HG03558 (cell line): ENCODE data around the gene LRIG1.

Experiments
- ATAC-seq: cut with Tn5 transposase; IDR thresholded peaks from one replicate; pipeline ENCODE4 v1.9.1; 2021; ENCODE audit warnings: moderate number of reproducible peaks; ENCODE audit not compliant: unreplicated experiment; ENCODE audit errors: extremely low read depth

LRIG1 gene

GRCh38 chr3:66490984-66491383, 9.8 kb downstream of the LRIG1 start:
- ATAC-seq: no peak

GRCh38 chr3:66490214-66490613, 10.6 kb downstream of the LRIG1 start:
- no peak for ATAC-seq

DNA sequence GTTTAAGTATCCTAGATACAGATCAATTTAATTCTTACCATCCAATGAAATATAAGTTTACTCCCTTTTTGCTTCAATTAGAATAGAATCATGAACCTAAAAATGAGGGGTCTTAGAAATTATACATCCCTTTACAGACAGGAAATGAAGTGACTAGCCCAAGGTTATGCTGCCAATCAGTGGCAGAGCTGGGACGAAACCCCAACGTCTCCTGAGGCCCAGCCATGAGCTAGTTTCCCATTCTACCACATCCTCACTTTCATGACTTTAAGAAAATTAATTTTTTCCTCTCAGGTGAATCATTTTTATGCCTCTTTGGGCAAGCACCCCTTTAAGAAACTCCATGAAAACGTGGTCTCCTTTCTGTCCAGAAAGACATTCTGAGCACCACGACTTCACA, 11.2 kb downstream of the LRIG1 start:
- ATAC-seq: no peak

DNA sequence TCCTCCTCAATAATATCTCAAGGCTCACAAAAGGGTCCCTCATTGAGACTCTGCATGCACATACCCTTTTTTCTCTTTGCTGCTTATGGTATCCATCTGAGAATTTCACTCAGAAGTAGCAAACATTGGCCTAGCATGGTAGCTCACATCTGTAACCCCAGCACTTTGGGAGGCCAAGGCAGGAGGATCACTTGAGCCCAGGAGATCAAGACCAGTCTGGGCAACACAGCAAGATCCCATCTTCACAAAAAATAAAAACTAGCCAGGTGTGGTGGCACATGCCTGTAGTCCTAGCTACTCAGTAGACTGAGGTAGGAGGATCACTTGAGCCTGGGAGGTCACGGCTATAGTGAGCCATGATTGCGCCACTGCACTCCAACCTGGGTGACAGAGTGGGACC, 11.7 kb downstream of the LRIG1 start:
- ATAC-seq: no peak

DNA sequence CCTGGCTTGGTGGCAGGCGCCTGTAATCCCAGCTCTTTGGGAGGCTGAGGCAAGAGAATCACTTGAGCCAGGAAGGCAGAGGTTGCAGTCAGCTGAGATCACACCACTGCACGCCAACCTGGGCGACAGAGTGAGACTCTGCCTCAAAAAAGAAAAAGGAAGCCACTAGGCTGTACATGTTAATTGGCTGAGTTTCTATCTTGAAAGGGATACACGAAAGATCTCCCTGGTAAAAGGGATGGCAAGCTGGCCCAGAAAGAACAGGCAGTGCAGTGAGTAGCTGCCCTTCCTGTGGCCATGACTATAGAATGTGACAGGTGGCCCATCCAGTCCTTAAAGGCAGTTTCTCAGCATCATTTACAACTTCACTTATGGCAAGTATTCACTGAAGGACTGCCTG, 12.3 kb downstream of the LRIG1 start:
- no peak for ATAC-seq

DNA sequence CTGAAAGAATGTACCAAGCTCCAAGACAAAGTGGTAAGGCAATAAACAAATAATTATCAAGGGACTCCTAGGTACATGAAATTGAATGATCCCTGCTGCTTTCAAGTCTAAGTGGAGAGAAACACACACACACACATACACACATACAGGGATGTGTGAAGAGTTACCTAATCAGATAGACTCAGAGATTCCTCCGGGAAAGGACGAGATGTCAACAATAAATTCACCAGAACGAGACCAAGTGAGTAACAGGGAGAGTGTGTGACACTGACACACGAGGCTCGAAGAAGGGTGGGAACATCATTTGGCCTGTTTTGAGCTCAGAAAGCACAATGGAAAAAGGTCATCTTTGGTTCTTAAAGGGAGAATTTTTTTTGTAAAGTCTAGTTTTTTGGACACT, 13.4 kb downstream of the LRIG1 start:
- no peak for ATAC-seq

DNA sequence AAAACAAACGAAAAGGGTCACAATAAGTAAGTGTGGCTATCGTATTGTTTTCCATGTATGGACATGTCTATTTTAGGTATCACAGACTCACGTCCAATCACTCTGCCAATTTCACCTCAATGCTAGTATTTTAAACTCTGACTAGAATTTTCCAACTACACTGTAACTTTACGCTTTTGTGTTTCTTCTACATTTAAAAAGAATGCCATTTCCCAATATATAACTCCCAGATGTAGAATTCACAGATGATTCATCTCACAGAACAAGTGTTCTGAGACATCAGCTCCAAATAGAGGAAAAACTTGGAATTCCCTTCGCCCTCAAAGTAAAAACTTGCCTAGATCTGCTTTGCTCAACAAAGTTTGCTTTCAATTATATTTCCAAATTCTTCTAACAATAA, 14.2 kb downstream of the LRIG1 start:
- ATAC-seq: no peak

DNA sequence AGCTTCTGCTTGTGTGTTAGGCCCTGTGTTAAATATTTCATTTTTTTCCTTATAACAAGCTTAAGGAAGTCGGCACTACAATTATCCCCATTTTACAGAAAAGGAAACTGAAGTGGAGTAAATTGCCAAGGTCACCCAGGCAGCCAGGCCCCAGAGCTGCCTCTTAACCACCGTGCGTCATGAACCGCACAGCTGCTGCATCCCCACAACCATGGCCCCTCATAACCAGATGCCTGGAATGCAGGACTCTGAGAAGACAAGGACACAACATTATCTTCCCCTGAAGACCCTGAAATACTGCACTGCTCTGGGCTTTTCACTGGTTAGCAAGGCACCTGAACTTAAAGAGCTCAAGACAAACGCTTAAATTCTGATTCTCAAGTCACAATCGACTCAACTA, 14.6 kb downstream of the LRIG1 start:
- ATAC-seq: no peak

DNA sequence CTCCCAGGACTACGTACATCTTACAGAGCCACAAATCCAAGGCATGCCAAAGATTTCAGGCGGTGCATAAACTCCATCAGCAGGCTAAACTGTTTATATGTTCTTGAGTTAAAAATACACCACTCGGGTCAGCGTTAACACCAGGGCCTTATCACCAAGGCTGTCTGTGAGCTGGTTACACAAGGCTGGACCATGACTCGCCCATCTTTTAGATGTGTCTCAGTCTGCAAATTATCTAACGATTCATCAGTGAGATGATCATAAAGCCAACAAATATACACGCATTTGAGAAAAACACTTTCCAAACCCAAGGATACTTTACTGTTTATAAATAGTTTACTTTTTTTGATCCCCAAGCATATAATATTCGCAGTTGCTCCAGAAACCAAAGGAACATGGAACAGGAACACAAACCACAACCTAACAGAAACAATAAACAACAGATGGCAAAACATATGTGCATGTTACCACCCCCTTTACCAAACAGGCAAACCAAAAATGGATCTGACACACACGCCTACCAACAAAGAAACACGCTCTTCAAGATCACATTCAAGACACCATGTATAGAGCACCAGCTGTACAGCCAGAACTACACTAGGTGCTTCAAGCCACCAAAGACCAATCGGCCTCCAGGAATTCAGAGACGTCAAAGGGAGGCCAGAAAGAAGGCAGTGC, 15.4 kb downstream of the LRIG1 start:
- ATAC-seq: no peak

DNA sequence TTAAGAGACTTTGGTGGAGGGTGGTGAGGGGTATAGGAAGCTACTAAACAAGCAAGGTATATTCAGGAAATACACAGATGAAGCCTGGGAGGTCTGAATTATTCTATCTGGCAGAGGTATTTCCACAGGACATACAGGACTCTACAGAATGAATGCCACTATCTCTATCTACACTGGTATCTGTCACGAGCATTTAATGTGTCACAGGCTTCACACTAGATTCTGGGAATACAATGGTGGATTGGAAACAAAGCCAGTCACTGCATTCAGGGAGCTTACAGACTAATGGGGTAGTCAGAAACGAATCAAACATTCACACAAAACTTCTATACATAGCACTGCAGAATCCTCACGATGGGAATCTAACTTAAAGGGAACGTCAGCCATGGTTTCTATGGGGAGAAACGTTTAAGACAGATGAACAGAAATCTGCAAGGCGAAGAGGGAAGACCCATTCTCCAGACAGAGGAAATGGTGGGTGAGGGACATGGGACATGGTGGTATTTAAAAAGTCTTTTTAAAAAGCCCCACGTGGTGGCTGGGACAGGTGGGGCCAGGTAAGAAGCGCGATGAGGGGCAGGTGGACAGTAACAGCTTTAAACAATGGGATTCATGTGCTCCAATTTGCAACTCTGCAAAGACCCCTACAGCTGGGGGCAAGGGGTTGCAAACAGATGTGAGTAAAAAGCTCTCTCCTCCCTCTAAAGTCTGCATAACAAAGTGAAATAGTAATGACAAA, 16.5 kb downstream of the LRIG1 start:
- ATAC-seq: no peak

GRCh38 chr3:66483409-66483906, 17.4 kb downstream of the LRIG1 start:
- no peak for ATAC-seq

DNA sequence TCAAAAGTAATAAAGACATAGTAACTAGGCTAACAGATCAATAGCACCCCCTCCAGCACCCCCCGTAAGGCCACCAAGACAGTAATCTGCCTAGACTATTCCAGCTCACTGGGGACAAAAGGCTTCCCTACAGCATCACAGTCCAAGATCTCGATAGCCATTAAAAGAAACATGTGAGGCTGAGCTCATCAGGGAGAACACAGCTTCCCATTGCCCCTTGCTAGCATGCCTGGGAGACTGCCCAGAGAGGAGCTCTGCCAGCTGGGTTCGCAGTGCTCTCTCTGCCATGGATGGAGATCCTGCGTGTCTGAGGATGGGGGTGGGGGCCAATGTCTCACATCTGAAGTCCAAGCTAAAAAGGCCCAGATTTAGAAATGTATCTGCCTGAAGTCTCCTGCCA, 17.8 kb downstream of the LRIG1 start:
- ATAC-seq: no peak

- ATAC-seq: no peak
These were observed 18.8 kb downstream of the LRIG1 start for GRCh38 chr3:66482018-66482404.

DNA sequence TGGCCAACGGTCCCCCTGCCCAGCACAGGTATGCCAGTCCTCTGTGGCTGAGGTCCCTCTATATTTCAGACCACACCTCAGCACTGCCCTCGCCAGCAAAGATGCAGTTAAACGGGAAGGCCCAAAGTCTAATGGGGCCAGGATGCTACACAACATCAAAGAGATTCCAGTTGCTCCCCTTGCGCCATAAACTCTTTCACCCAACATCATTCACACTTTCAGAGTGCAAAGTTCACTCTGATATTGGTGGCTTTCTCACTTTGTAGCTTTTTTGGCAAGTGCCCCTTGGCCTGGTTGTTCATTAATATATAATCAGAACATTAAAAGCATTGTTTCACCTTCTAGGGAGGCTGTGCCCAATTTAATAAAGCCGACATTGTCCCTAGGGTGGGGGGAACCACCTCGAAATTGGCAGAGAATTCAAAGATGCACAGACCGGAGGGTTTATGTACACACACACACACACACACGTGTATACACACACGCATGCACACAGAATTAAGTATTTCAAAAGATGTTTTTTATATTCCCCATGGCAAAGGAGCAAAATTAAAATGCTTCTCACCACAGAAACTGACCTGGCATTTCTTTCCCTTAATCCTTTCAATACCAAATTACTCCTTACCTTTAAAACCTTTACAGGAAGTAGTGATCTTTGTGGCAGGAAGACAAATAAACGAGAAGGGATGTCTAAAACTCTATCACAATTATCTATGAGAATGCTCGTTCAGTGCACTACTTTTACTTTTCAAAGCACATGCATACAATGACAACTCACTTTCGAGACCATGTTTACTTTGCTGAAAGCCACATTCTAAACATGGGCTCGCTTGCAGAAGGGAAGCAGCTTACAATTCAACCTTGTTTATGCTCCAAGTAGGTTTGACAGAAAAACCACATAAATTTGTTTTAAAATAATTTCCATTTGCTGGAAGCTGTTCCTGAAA, 19.5 kb downstream of the LRIG1 start:
- ATAC-seq: no peak

- ATAC-seq: no peak
These were observed 20.2 kb downstream of the LRIG1 start for GRCh38 chr3:66480666-66481065.

DNA sequence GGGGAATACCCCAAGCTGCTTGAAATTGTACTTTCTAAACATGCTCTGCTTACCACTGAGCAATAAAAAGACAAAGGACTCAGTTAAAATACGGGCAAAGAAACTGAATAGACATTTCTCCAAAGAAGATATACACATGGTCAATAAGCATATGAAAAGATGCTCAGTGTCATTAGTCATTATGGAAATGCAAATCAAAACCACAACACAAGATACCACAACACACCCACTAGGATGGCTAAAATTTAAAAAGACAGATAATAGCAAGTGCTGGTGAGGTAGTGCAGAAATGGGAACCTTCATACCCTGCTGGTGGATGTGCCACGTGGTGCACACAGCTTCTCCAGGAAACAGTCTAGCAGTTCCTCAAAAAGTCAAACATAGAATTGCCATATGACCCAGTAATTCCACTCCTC, 21.3 kb downstream of the LRIG1 start:
- ATAC-seq: peak; percentile 32

DNA sequence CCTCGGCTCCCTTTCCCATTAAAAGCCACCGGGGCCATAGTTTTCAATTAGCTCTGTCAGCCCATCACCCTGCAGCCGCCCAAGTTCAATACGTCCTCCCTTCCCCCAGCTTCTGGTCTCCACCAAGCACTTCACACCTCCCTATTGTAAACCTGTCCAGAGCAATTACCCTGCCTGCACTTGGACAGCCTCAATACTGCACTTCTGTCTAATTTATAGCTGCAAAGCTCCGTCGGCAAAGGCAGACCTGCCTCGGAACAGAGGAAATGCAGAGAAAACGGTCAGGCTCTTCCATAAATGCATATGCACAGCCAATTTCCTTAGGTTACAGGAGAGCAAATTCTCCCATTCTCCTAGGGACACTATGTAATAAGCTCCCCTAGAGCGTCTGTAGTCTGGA, 21.9 kb downstream of the LRIG1 start:
- ATAC-seq: no peak

DNA sequence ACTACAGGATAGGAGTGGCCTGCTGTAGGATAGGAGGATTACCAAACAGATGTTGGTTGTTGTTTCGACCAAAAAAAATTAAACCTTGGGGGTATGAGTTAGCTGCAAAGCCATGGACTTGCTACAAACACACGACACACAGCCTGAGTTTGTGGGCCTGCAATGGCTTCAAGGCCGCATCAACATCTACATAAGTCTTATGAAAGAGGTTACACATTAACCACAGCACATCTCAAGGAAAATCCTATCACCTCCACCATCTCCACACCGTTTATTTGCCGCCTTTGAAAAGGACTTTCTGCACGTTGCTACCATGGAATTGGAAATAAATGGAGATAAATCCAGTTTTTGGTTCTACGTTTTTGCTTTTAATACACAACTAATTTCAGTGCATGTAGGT, 23.0 kb downstream of the LRIG1 start:
- ATAC-seq: no peak

GRCh38 chr3:66476852-66477381, 23.9 kb downstream of the LRIG1 start:
- ATAC-seq: no peak

DNA sequence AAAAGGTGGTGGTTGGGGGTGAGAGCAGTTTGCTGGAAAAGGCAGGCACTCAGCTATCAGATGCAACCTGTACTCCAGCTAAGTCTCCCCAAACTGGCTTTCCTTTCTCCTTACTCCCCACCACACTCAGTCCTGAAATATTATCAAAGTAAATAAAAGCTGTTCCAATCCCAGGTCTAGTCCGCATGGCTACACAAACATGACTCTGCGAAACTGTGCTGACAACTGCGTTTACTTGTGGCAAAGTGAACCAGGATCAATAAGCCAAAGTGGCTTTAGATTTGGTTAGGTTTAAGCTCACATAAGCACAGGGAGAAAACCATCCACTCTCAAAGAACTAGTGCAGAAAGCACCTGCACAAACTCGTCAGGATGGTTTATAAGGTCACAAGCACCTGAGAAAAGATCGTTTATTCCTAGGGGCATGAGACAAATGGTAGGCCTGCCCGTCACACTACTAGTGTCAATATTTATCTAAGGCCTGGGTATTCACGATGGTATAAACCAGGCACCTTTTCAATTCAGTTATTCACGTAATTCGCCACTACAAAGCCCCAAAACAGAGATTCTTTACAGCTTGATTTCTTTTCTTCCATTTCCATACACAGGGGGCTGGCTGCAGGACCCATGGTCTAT, 25.3 kb downstream of the LRIG1 start:
- no peak for ATAC-seq
